GM12864 (cell line): Measurements from ENCODE around the gene DCP1A.

Source experiments
- DNase-seq: peaks from one replicate; pipeline ENCODE4 v3.0.0-alpha.2; 2011; ENCODE audit warnings: low read depth
- H3K4me3 ChIP-seq: 2 replicates; pipeline ENCODE4 v1.5.1; 2011; ENCODE audit warnings: mild to moderate bottlenecking, low read depth, low read length, control low read depth
- CTCF ChIP-seq: IDR thresholded peaks from 2 replicates; pipeline ENCODE4 v1.5.1; 2011; ENCODE audit warnings: low read depth, mild to moderate bottlenecking, moderate library complexity, low read length, control low read depth, inconsistent platforms; ENCODE audit errors: missing control alignments

Gene DCP1A

GRCh38 chr3:53287131-53287629 lies 60.2 kb downstream of the DCP1A start:
- TF ChIP-seq CTCF = no peak

GRCh38 chr3:53286727-53287126 lies 60.6 kb downstream of the DCP1A start:
- no peak overlapping the region for H3K4me3 ChIP-seq

More at GRCh38 chr3:53287131-53287629, 60.2 kb downstream of the DCP1A start:
- no peak for DNase-seq
- H3K4me3 ChIP-seq = no peak overlapping the region

GRCh38 chr3:53282581-53282980 lies 64.8 kb downstream of the DCP1A start:
- DNase-seq = no peak
- no peak for TF ChIP-seq CTCF
- no peak overlapping the region for H3K4me3 ChIP-seq

More at GRCh38 chr3:53286727-53287126, 60.6 kb downstream of the DCP1A start:
- no peak for DNase-seq
- no peak for TF ChIP-seq CTCF

GRCh38 chr3:53278667-53279066 lies 68.7 kb downstream of the DCP1A start:
- no peak for DNase-seq
- no peak for TF ChIP-seq CTCF

GRCh38 chr3:53274938-53275605 lies 72.3 kb downstream of the DCP1A start:
- no peak for DNase-seq
- no peak for TF ChIP-seq CTCF
- H3K4me3 ChIP-seq = no peak overlapping the region

More at GRCh38 chr3:53278667-53279066, 68.7 kb downstream of the DCP1A start:
- no peak overlapping the region for H3K4me3 ChIP-seq

GRCh38 chr3:53273146-53273670 lies 74.1 kb downstream of the DCP1A start:
- no peak for TF ChIP-seq CTCF
- no peak for DNase-seq
- H3K4me3 ChIP-seq = no peak overlapping the region
